Liver (tissue), 9 donors: Measurements from ENCODE around the gene PPOX. TPM values are rescaled to one million over a fixed set of nuclear protein-coding genes. Genes with fewer than 3 reads are reported as not detected.

Experiments used
- DNase-seq: peaks from one replicate; pipeline ENCODE4 v3.0.0-alpha.2; 2017; ENCODE audit warnings: low spot score
- H3K27ac ChIP-seq, 2 donors: one replicate each; pipeline ENCODE4 v1.7.0; 2013; ENCODE audit warnings: inconsistent platforms in 2 of 2, low read length in 2 of 2, control low read depth in 1 of 2, low read depth in 1 of 2, mild to moderate bottlenecking in 1 of 2
- H3K27me3 ChIP-seq, 4 donors: one replicate each; pipeline versions ENCODE4 v1.6.1 to v1.7.0; 2013; ENCODE audit warnings: low read length in 3 of 4, inconsistent platforms in 1 of 4, mild to moderate bottlenecking in 1 of 4, moderate library complexity in 1 of 4; ENCODE audit not compliant: control insufficient read depth in 4 of 4, insufficient read depth in 4 of 4
- H3K36me3 ChIP-seq, 4 donors: one replicate each; pipeline versions ENCODE4 v1.6.1 to v1.7.0; 2013; ENCODE audit warnings: low read length in 3 of 4, mild to moderate bottlenecking in 3 of 4, low read depth in 1 of 4, moderate library complexity in 1 of 4; ENCODE audit not compliant: control insufficient read depth in 4 of 4, insufficient read depth in 3 of 4
- H3K4me1 ChIP-seq, 4 donors: one replicate each; pipeline versions ENCODE4 v1.6.1 to v1.7.0; 2013; ENCODE audit warnings: low read length in 3 of 4, mild to moderate bottlenecking in 3 of 4, moderate library complexity in 1 of 4; ENCODE audit not compliant: control insufficient read depth in 4 of 4, insufficient read depth in 4 of 4
- H3K4me3 ChIP-seq, 3 donors: one replicate each; pipeline versions ENCODE4 v1.6.1 to v1.7.0; 2013; ENCODE audit warnings: low read length in 3 of 3, control low read depth in 1 of 3, low read depth in 1 of 3, mild to moderate bottlenecking in 1 of 3
- H3K9ac ChIP-seq, 2 donors: one replicate each; pipeline ENCODE4 v1.7.0; 2013; ENCODE audit warnings: low read length in 2 of 2, mild to moderate bottlenecking in 2 of 2, moderate library complexity in 2 of 2, control low read depth in 1 of 2, low read depth in 1 of 2
- H3K9me3 ChIP-seq, 4 donors: one replicate each; pipeline versions ENCODE4 v1.6.1 to v1.7.0; 2013; ENCODE audit warnings: low read length in 3 of 4; ENCODE audit not compliant: control insufficient read depth in 4 of 4
- EGR1 ChIP-seq, 2 donors: IDR thresholded peaks; 2 replicates each; pipeline ENCODE4 v1.6.1; 2016 to 2018; ENCODE audit warnings: antibody characterized with exemption in 2 of 2, low read depth in 2 of 2
- FOXA1 ChIP-seq: IDR thresholded peaks from 2 replicates; pipeline ENCODE4 v1.6.1; 2016; ENCODE audit warnings: antibody characterized with exemption
- FOXA2 ChIP-seq: IDR thresholded peaks from 2 replicates; pipeline ENCODE4 v1.6.1; 2016; ENCODE audit warnings: antibody characterized with exemption
- GABPA ChIP-seq, 2 donors: IDR thresholded peaks in 1 of 2; conservative IDR thresholded peaks in 1 of 2; 2 replicates each; pipeline ENCODE4 v1.6.1; 2016; ENCODE audit warnings: antibody characterized with exemption in 2 of 2, mild to moderate bottlenecking in 1 of 2, moderate library complexity in 1 of 2
- HNF4A ChIP-seq, 2 donors: conservative IDR thresholded peaks; 2 replicates each; pipeline ENCODE4 v1.6.1; 2016; ENCODE audit warnings: antibody characterized with exemption in 2 of 2, mild to moderate bottlenecking in 2 of 2
- HNF4G ChIP-seq: IDR thresholded peaks from 2 replicates; pipeline ENCODE4 v1.6.1; 2016; ENCODE audit warnings: antibody characterized with exemption
- JUND ChIP-seq, 2 donors: IDR thresholded peaks; 2 replicates each; pipeline ENCODE4 v1.6.1; 2016; ENCODE audit warnings: antibody characterized with exemption in 2 of 2
- NR2F2 ChIP-seq: IDR thresholded peaks from 2 replicates; pipeline ENCODE4 v1.6.1; 2016; ENCODE audit warnings: antibody characterized with exemption
- RAD21 ChIP-seq, 2 donors: IDR thresholded peaks; 2 replicates each; pipeline ENCODE4 v1.6.1; 2016; ENCODE audit warnings: antibody characterized with exemption in 2 of 2, mild to moderate bottlenecking in 2 of 2
- RXRA ChIP-seq, 2 donors: IDR thresholded peaks; 2 replicates each; pipeline ENCODE4 v1.6.1; 2017 to 2018; ENCODE audit warnings: antibody characterized with exemption in 2 of 2, mild to moderate bottlenecking in 1 of 2
- SP1 ChIP-seq: IDR thresholded peaks from 2 replicates; pipeline ENCODE4 v1.6.1; 2018; ENCODE audit warnings: antibody characterized with exemption, mild to moderate bottlenecking
- TAF1 ChIP-seq: conservative IDR thresholded peaks from 2 replicates; pipeline ENCODE4 v1.6.1; 2016; ENCODE audit warnings: antibody characterized with exemption, mild to moderate bottlenecking
- YY1 ChIP-seq: IDR thresholded peaks from 2 replicates; pipeline ENCODE4 v1.6.1; 2016; ENCODE audit warnings: antibody characterized with exemption, mild to moderate bottlenecking
- WGBS: extraction: QIAGEN DNeasy Blood & Tissue Kit; methylation state at CpG from one replicate; pipeline ENCODE4 v1.1.7; 2013; 5-methylcytosine and 5-hydroxymethylcytosine counted together
- polyA plus RNA-seq, 2 donors: library from polyadenylated mRNA; stranded (reverse) in 1 of 2; unstranded in 1 of 2; fragments of 200-250 nt in 1 of 2; fragments of >200 nt in 1 of 2; fragmentation: Nextera tagmentation in 1 of 2; extraction: Ambion mirVana in 1 of 2; gene quantifications; one replicate each; pipeline versions ENCODE4 v1.2.1 to v1.2.3, GENCODE V29; 2013 to 2015
- total RNA-seq, 2 donors: library from RNA; depleted of rRNA; stranded (reverse); fragments of >200 nt; gene quantifications; one replicate each; pipeline ENCODE4 v1.2.3, GENCODE V29; 2014
- TF ChIP-seq, protein P1 (sequence below): IDR thresholded peaks from 2 replicates; pipeline ENCODE4 v1.6.1; 2016; ENCODE audit warnings: antibody characterized with exemption
- TF ChIP-seq, protein P2 (sequence below): IDR thresholded peaks from 2 replicates; pipeline ENCODE4 v1.6.1; 2016; ENCODE audit warnings: antibody characterized with exemption, mild to moderate bottlenecking
- TF ChIP-seq, protein P3 (sequence below): fragments of 150-350 bp; IDR thresholded peaks from 2 replicates; pipeline ENCODE4 v1.5.1; 2017; ENCODE audit warnings: improper control_type of control experiment, low read depth, low read length; ENCODE audit not compliant: missing input control
- TF ChIP-seq, protein P4 (sequence below): IDR thresholded peaks from 2 replicates; pipeline ENCODE4 v1.6.1; 2016; ENCODE audit warnings: antibody characterized with exemption
- donor health status: healthy.
- donor health status: healthy.
- donor health status: healthy.
- donor health status: healthy.
- donor health status: healthy.

The PPOX gene
- total RNA-seq (100 to 1,000 TPM in 1 of 2 donors, 1 to 10 TPM in 1; 6.2 to 106 TPM), polyA plus RNA-seq (1 to 10 TPM; 6.2 to 9.6 TPM)

DNA sequence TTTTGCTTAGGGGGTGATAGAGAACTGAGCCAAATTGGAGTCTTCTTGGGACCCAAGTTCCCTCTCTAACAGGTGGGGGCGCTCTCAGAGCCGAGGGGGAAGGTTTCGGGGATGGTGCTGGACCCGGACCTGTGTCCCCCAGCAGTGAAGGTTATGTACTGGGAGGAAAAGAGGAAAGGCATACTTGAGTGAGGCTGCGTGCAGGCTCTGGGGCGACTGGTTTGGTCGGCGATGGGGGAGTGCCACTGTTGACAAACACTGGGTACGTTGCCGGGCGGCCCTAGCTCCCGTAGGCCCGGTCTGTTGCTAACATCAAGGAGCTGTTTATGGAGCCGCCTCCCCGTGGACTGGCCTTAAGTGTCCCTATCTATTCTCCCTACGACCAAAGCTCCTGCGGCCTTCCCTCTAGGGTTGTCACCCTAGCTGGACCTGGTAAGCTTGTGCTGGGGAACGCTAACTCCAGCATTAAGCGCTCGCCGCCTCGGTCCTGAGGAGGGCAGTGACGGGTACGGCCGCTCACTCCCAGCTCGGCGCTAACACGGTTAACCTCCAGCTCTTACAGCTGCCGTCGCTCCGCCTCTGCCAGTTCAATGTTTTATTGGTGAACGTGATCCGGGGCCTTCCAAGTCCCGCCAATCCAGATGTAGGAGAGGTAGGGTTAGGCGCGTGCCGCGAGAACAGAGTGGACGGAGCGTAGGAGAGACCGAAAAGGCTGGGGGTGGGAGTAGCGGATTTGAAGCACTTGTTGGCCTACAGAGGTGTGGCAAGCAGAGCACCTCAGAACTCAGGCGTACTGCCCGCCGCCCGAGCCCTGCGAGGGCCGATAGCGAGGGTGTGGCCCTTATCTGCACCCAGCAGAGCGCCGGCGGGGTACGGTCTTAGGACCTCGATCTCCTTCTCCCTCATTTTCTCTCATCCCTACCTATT is at the start of gene PPOX:
Gene PPOX, plus strand, starts transcription at position 685 of the 927 bp plus-strand sequence. CDS start 422 bp downstream, outside the sequence.
- Histone ChIP-seq H3K27me3 (no peaks in the 10 kb centered on the region), H3K9me3 (no peaks in the 10 kb centered on the region), H3K27ac (peak within 1 kb of the TSS; percentile 59 to 79), H3K4me1 (peaks cover 4 to 30% (median 21%) of the 10 kb centered on the region in 4 donors), H3K36me3 (peaks cover 0 to 31% (median 12%) of the 10 kb centered on the region in 4 donors), H3K9ac (peak within 1 kb of the TSS; percentile 74 to 84), H3K4me3 (peak within 1 kb of the TSS; percentile 67 to 86 (median 82))
- under 1% methylated on average over 54 of the region's 54 CpGs for WGBS
- TF ChIP-seq SP1 (peak; percentile 88), GABPA (IDR thresholded peaks at IDR 0.05 in 1 of 2, conservative IDR thresholded peaks at IDR 0.05 in 1 of 2) (peak in 1 of 2 donors; percentile 76), HNF4G (no peak), RXRA (IDR thresholded peaks at IDR 0.05) (peak; percentile 59 to 63), NR2F2 (peak; percentile 63), RAD21 (IDR thresholded peaks at IDR 0.05) (peak in 1 of 2 donors; percentile 53), HNF4A (conservative IDR thresholded peaks at IDR 0.05) (peak; percentile 23 to 39), FOXA2 (no peak), EGR1 (IDR thresholded peaks at IDR 0.05; ENCODE audit: low read depth in 2 of 2) (peak in 1 of 2 donors; percentile 62), TAF1 (peak; percentile 45), JUND (IDR thresholded peaks at IDR 0.05) (no peak), YY1 (peak; percentile 93), FOXA1 (no peak)
- TF ChIP-seq, protein P1, sequence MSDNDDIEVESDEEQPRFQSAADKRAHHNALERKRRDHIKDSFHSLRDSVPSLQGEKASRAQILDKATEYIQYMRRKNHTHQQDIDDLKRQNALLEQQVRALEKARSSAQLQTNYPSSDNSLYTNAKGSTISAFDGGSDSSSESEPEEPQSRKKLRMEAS, result peak; percentile 96
- TF ChIP-seq, protein P2, sequence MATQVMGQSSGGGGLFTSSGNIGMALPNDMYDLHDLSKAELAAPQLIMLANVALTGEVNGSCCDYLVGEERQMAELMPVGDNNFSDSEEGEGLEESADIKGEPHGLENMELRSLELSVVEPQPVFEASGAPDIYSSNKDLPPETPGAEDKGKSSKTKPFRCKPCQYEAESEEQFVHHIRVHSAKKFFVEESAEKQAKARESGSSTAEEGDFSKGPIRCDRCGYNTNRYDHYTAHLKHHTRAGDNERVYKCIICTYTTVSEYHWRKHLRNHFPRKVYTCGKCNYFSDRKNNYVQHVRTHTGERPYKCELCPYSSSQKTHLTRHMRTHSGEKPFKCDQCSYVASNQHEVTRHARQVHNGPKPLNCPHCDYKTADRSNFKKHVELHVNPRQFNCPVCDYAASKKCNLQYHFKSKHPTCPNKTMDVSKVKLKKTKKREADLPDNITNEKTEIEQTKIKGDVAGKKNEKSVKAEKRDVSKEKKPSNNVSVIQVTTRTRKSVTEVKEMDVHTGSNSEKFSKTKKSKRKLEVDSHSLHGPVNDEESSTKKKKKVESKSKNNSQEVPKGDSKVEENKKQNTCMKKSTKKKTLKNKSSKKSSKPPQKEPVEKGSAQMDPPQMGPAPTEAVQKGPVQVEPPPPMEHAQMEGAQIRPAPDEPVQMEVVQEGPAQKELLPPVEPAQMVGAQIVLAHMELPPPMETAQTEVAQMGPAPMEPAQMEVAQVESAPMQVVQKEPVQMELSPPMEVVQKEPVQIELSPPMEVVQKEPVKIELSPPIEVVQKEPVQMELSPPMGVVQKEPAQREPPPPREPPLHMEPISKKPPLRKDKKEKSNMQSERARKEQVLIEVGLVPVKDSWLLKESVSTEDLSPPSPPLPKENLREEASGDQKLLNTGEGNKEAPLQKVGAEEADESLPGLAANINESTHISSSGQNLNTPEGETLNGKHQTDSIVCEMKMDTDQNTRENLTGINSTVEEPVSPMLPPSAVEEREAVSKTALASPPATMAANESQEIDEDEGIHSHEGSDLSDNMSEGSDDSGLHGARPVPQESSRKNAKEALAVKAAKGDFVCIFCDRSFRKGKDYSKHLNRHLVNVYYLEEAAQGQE, result peak; percentile 54
- TF ChIP-seq, protein P3, sequence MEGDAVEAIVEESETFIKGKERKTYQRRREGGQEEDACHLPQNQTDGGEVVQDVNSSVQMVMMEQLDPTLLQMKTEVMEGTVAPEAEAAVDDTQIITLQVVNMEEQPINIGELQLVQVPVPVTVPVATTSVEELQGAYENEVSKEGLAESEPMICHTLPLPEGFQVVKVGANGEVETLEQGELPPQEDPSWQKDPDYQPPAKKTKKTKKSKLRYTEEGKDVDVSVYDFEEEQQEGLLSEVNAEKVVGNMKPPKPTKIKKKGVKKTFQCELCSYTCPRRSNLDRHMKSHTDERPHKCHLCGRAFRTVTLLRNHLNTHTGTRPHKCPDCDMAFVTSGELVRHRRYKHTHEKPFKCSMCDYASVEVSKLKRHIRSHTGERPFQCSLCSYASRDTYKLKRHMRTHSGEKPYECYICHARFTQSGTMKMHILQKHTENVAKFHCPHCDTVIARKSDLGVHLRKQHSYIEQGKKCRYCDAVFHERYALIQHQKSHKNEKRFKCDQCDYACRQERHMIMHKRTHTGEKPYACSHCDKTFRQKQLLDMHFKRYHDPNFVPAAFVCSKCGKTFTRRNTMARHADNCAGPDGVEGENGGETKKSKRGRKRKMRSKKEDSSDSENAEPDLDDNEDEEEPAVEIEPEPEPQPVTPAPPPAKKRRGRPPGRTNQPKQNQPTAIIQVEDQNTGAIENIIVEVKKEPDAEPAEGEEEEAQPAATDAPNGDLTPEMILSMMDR, result peak; percentile 26
- TF ChIP-seq, protein P4, sequence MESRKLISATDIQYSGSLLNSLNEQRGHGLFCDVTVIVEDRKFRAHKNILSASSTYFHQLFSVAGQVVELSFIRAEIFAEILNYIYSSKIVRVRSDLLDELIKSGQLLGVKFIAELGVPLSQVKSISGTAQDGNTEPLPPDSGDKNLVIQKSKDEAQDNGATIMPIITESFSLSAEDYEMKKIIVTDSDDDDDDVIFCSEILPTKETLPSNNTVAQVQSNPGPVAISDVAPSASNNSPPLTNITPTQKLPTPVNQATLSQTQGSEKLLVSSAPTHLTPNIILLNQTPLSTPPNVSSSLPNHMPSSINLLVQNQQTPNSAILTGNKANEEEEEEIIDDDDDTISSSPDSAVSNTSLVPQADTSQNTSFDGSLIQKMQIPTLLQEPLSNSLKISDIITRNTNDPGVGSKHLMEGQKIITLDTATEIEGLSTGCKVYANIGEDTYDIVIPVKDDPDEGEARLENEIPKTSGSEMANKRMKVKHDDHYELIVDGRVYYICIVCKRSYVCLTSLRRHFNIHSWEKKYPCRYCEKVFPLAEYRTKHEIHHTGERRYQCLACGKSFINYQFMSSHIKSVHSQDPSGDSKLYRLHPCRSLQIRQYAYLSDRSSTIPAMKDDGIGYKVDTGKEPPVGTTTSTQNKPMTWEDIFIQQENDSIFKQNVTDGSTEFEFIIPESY, result peak; percentile 98
- peak; percentile 97 for DNase-seq
